Midbrain (tissue), 1 donor: ENCODE data around the gene BGLAP.

Experiments
- DNase-seq: peaks from one replicate; lab custom pipeline; 2025; lab: John Stamatoyannopoulos, UW

The BGLAP gene

GRCh38 chr1:156291226-156292061 lies 49.5 kb downstream of the BGLAP start:
- DNase-seq, result peak; percentile 75
